ENCODE measurements around the gene LILRA1.
"Not testable (repeated sequence)": the region's sequence is repeated elsewhere in the genome, so short reads cannot be mapped to it uniquely, and the experiment has no call there.

Gene LILRA1

GRCh38 chr19:54624934-54625730 lies 31.7 kb downstream of the LILRA1 start:
- DNase-seq (ENCODE audit: low spot score) = not testable (repeated sequence)

GRCh38 chr19:54626757-54627156 lies 33.3 kb downstream of the LILRA1 start:
- DNase-seq (ENCODE audit: low spot score) = no peak

DNA sequence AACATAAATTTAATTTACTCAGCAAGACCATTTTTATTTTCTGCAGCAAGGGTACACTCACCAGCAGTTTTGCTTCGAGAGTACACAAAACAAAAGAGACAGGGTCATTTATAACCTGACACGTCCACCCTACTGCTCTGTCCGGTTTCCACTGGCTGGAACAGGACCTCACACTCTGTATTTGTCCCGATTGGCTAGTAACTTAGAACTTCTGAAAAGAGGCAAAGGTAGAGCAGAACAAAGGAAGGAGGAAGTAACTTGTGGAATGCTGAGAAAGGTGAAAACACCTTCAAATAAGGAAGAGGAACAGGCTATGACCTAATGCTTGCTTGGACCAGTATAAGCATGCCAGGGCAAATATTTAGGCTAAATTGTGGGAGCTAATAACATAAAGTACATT lies 34.5 kb downstream of the LILRA1 start:
- not testable (repeated sequence) for DNase-seq (ENCODE audit: low spot score)

DNA sequence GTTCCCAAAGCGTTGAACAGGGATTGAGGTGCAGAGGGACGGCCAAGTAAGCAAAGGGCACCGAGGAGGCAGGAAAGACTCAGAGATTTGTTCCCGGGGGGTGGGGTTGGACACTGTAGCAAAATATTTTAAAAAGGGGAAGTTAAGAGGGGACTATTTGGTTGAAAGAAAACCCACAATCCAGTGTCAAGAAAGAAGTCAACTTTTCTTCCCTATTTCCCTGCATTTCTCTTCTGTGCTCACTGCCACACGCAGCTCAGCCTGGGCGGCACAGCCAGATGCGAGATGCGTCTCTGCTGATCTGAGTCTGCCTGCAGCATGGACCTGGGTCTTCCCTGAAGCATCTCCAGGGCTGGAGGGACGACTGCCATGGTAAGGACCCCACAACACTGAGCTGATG lies 36.8 kb downstream of the LILRA1 start, which contains the start of gene LILRB1:
Gene LILRB1, plus strand, starts transcription at position 223 of the 400 bp plus-strand sequence. CDS start 590 bp downstream, outside the sequence.
- DNase-seq (ENCODE audit: low spot score) = not testable (repeated sequence)

DNA sequence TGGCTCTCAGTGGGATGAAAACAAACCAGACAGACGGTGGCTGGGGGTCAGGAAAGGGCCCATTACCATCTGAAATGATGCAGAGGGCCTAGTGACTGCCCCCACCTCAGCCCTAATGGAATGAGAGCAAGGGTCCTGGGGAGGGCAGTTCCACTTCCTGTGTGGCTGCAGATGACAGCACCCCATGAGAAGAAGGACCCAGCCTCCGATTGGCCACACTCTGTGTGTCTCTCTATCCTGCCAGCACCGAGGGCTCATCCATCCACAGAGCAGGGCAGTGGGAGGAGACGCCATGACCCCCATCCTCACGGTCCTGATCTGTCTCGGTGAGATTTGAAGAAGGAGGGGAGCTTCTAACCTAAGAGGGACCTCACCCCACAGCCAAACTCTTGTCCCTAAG lies 37.4 kb downstream of the LILRA1 start:
- DNase-seq (ENCODE audit: low spot score) = no peak

GRCh38 chr19:54631489-54632337 lies 38.3 kb downstream of the LILRA1 start:
- not testable (repeated sequence) for DNase-seq (ENCODE audit: low spot score)

DNA sequence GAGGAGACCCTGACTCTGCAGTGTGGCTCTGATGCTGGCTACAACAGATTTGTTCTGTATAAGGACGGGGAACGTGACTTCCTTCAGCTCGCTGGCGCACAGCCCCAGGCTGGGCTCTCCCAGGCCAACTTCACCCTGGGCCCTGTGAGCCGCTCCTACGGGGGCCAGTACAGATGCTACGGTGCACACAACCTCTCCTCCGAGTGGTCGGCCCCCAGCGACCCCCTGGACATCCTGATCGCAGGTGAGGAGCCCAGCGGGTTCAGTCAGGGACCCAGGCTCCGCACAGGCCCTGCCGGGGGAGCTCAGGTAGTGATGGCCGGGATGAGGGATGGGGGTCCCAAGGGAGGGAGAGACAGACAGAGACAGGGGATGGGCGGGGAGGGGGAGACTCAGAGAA lies 39.1 kb downstream of the LILRA1 start:
- not testable (repeated sequence) for DNase-seq (ENCODE audit: low spot score)

GRCh38 chr19:54633401-54633800 lies 40.0 kb downstream of the LILRA1 start:
- no peak for DNase-seq (ENCODE audit: low spot score)

DNA sequence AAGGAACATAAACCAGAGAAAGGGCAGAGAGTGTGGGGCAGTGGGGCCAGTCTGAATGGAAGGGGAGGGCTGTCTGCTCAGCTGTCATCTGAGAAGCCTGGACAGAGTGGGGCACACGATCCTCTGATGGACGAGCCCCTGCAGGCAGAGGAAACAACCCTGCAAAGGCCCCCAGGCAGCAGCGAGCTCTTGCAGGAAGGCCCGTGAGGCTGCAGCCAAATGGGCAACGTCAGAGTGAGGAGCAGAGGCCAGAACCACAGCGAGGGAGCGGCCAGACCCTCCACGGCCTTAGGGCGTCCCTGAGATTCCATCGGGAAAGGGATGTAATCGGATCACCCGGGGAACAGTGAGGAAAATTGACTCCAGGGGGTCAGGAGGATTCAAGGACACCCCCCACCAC lies 42.6 kb downstream of the LILRA1 start:
- not testable (repeated sequence) for DNase-seq (ENCODE audit: low spot score)

DNA sequence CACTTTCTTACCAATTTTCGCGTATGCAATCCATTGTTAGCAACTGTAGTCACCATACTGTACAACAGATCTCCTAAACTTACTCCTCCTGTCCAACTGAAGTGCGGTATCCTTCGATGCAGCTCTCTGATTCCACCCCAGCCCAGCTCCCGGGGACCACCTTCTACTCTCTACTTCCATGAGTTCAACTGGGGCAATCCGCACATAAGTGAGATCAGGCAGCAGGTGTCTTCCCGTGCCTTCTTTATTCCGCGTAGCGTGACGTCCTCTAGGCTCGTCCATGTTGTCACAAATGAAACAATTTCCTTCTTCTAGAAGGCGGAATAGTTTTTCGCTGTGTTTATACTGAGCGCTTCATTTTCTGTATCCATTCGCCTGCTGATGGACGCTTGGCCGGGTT lies 45.3 kb downstream of the LILRA1 start:
- no peak for DNase-seq (ENCODE audit: low spot score)

DNA sequence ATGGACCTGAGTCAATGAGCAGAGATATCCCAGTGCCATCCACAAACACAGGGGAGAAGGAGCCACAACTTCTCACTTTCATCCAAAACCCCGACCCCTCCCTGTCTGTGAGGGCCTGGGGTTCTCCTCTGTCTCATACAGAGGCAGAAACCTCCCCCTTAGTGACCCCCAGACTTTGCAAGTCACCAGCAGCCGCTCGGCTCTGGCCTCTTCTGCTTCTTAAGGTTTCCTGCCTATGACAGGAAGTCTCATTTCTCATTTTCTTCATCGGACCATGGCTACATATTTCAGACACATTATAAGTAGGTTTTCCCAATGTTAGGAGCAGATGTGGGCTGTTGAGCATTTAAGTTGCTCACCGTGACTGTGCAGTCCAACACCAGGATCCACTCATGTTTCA lies 49.5 kb downstream of the LILRA1 start:
- not testable (repeated sequence) for DNase-seq (ENCODE audit: low spot score)

DNA sequence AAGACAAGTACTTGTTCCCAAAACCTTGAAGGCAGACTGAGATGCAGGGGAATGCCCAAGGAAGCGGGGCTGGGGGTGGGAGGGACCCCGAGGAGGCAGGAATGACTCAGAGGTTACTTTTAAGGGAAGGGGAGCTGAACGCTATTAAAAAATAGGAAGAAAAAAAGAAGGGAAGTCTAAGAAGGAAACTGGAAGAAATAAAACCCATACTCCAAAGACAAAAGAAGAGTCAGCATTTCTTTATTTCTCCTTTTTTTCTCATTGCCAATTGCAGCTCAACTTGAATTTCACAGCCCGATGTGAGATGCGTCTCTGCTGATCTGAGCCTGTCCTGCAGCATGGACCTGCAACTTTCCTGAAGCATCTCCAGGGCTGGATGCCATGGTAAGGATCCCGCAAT lies 50.2 kb downstream of the LILRA1 start:
- DNase-seq (ENCODE audit: low spot score) = not testable (repeated sequence)

DNA sequence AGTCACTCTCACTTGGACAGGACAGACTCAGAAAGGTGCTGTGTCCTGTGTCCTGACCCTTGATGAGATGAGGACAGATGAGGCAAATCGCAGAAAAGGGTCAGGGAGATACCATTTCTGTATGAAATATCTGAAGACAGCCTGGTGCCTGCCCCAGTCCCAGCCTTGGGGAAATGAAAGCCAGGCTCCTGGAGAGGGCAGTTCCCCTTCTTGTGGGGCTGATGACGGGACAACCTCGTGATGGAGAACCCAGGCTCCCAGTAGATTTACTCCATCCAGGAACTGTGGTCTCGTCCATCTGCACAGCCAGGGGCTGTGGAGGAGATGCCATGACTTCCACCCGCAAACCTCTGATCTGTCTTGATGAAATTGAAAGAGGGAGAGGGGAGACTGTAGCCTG lies 50.6 kb downstream of the LILRA1 start:
- DNase-seq (ENCODE audit: low spot score) = no peak

DNA sequence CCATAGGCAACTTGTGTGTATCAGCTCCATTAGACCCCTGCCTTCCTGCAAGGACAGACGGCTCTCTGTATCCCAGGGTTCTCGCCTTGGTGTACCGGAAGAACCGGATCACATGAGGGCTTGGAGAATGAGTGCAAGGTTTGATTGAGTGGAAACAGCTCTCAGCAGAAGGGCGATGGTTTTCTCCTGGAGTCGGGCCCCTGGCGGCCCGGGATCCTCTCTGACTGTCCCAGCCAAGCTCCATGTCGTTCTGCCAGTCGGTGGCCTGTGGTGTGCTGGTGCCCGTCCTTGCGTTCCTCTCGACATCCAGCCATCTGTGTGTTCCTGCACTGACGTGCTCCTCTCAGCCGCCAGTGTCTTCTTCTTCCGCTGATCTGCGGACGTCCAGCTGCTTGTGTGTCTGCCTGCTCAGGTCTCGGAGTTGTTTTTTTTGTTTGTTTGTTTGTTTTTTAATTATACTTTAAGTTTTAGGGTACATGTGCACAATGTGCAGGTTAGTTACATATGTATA lies 53.0 kb downstream of the LILRA1 start:
- DNase-seq (ENCODE audit: low spot score) = no peak

GRCh38 chr19:54648129-54648528 lies 54.7 kb downstream of the LILRA1 start:
- DNase-seq (ENCODE audit: low spot score) = no peak

GRCh38 chr19:54650108-54650655 lies 56.8 kb downstream of the LILRA1 start:
- DNase-seq (ENCODE audit: low spot score) = no peak

All from CD4-positive, alpha-beta T cell treated with Interleukin-2 at 100 ng/mL for 4 hours (primary cell).